Stimulated activated CD4-positive, alpha-beta T cell treated with anti-CD3 and anti-CD28 coated beads, Interleukin-12 subunit alpha, Interleukin-12 subunit beta, amount 100 ng/mL, for 4 hours (primary cell): ENCODE measurements around the gene GPR179.
A peak's percentile ranks its signal among the peaks of the same experiment; 100 is the strongest.

Experiments used
- DNase-seq: peaks from one replicate; pipeline ENCODE4 v3.0.0-alpha.2; 2020

The GPR179 gene, protein sequence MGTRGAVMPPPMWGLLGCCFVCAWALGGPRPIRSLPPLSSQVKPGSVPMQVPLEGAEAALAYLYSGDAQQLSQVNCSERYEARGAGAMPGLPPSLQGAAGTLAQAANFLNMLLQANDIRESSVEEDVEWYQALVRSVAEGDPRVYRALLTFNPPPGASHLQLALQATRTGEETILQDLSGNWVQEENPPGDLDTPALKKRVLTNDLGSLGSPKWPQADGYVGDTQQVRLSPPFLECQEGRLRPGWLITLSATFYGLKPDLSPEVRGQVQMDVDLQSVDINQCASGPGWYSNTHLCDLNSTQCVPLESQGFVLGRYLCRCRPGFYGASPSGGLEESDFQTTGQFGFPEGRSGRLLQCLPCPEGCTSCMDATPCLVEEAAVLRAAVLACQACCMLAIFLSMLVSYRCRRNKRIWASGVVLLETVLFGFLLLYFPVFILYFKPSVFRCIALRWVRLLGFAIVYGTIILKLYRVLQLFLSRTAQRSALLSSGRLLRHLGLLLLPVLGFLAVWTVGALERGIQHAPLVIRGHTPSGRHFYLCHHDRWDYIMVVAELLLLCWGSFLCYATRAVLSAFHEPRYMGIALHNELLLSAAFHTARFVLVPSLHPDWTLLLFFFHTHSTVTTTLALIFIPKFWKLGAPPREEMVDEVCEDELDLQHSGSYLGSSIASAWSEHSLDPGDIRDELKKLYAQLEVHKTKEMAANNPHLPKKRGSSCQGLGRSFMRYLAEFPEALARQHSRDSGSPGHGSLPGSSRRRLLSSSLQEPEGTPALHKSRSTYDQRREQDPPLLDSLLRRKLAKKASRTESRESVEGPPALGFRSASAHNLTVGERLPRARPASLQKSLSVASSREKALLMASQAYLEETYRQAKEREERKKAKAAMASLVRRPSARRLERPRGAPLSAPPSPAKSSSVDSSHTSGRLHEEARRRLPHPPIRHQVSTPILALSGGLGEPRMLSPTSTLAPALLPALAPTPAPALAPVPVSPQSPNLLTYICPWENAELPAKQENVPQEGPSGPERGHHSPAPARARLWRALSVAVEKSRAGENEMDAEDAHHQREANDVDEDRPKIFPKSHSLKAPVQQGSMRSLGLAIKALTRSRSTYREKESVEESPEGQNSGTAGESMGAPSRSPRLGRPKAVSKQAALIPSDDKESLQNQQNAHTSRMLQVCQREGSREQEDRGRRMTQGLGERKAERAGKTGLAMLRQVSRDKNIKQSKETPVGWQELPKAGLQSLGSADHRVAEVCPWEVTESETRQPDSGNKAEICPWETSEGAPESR (N-terminal part only)

DNA sequence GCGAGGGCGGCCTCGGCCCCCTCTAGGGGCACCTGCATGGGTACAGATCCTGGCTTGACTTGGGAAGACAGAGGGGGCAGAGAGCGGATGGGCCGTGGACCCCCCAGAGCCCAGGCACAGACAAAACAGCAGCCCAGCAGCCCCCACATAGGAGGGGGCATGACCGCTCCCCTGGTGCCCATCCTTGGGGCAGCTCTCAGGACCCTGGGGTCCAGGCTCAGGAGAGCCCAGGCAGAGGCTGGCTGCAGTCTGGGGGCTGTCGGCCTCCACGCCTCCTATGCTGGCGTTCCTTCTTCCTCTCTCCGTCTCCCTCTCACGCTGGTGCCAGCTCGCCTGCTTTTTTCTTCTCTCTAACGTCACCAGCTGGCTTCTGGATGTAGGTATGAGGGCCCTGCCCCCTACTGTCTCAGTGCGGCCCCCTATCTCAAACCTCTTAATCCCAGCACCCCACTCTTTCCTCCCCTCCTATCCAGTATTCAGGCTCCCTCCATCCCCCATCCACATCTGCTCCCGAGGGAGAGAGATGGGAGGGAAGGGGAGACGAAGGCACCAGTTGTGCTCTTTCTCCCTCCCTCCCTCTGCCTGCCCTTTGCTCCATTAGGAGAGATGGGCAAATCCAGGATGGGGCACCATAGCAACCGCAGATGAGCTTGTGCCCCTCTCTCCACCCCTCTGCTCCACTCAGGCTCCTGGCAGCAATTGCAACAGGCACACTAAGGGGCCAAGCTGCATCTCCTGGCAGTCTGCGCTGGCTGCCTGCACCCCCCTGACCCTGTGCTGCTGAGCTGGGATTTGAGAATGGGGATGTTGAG lies at the start of gene GPR179:
GPR179 (minus strand) TSS at position 349 of the 812 bp plus-strand sequence; CDS start at position 182, 167 bp downstream.
- no peak for DNase-seq

DNA sequence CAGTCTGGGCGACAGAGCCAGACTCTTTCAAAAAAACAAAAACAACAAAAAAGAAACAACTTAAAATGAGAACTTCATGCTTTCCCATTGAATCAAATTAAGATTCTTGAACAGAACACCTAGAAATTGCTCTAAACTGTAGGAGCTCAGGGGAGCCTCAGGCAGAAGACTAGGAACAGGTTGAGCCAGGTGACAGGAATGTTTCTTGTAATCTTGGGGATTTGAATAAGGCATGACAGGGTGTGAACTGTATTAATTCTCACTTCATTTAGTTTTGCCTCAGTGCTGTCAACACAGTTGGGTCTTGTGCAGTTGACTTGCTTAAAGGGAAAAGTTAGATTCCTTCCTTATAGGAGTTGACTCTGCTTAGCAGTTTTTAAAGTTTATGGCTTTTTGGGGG lies 35.7 kb upstream of the GPR179 start:
- no peak for DNase-seq

DNA sequence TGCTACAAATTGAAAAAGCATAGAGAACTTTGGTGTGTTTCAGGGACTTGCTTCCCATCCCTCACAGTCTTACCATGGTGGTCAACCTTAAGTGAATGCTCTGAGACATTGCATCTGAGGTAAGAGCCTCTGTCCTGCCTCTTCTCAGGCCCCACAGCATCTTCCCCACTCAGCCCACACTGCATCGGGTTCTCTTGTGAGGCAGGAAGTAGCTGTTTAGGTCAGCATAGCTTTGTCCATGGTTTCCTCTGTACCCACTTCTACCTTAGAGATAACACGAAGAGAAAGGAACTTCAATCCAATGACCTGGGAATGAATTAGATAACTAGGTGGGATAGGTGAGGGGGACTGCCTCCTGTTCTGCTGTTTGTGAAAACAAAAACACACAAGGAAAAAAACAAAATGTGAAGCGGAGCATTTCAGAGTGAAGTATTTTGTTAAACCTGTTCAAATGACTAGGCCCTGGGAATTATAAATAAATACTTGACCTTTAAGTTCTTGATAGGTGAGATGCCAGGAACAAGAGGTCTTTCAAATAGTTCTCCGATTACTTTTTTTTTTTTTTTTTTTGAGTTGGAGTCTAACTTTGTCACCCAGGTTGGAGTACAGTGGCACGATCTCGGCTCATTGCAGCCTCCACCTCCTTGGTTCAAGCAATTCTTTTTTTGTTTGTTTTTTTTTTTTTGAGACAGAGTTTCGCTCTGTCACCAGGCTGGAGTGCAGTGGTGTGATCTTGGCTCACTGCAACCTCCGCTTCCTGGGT lies 25.5 kb upstream of the GPR179 start:
- DNase-seq, result no peak

DNA sequence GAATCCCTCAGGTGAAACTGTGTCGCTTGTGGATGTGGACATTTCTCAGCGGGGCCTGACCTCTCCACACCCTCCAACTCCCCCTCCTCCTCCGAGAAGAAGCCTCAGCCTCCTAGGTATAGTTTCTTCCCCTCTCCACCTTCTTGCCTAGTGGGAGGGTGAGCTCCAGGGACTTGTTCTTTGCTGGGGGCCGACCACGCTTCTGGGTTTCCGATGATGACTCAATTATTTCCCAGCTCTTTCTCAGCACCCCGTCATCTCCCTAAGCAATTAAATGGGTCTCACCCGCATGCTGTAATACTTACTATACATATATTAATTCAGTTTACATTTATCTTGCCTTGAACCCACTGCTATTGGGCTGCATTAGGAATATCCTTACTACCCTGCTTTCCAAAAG lies 21.0 kb upstream of the GPR179 start:
- no peak for DNase-seq

DNA sequence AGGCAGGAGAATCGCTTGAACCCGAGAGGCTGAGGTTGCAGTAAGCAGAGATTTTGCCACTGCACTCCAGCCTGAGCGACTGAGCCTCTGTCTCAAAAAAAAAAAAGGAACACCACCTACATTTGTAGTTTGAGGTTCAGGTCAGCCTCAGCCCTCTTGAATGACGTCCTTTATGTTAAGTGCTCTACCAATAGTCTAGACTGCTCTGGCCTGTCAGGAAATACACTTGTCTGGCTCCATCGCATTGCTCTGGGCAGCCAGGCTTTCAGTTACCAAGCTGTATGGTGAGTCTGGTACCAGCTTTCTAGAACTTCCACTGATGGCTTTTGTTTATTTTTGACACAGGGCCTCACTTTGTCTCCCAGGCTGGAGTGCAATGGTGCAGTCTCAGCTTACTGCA lies 19.3 kb upstream of the GPR179 start:
- no peak for DNase-seq

DNA sequence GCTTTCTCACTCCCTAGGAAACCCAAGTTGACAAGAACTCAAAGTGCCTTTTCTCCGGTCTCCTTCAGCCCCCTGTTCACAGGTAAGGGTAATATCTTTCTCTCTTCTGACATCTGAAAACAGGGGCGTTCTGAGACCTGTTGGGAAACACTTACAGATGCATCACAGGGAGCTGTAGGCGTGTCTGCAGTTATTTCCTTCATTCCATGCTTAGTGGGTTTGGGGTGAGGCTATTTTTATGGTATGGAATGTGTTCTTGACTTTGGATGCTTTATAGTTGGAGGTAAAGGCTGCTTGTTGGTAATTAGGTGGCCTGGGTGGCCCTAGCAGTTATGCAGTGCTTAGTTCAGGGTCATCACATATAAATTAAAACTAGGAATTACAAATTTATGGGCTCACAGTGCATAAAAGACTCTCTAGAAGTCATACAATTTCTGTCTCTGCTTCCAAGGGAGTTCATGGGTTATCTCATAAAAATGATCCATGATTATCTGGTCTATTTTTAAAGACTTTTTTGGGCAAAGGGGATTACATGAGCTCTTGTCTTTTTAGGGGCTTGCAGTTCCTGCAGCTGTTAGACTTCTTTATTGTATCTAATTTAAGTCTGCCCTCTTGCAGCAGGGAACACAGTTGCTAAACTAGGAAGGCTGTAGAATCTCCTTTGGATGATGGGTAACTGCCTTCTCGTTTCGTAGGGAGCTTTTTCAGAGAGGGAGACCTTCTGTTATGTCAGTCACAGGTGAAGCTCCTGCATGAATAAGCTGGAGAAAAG lies 18.1 kb upstream of the GPR179 start:
- no peak for DNase-seq

DNA sequence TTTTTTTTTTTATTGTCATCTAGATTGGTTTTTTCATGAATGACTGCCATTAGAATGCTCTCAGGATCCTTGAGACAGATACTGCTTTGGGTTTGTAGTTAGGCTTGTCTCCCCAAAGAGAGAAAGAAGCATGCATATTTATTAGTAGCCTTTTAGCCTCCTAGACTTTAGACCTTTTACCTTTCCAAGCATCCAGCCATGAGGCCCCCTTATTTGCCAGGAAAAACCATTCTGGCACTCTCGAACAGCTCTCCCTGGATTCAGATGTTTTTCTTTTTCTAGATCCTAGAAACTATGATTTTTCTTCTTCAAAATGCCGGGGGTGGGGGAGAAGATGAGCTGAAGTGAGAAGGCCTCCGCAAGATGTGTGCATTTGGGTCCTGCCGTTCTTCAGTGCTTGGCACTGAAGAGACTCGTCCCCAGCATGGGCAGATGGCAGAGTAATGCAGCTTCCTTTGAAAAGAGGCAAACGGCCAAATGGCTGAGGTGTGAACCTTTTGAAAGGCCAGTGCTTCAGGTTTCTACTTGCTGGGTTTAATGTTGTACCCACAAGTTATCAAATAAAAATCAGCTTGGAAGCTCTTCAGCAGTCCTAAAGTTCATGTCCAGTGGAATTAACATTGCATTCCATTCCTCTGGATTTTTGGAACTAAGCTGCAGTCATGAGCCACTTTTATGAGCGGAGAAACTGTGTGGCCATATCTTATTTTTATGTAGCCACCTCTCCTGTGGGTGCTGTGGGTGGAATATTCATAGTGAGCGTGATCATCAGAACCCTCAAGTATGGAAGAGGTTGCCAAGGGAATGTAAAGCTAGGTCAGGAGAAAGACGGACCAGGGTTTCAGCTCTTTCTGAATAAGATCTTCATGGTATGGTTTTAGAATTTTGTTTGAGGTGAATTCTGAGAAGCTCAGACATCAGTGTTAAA lies 15.1 kb upstream of the GPR179 start:
- no peak for DNase-seq

DNA sequence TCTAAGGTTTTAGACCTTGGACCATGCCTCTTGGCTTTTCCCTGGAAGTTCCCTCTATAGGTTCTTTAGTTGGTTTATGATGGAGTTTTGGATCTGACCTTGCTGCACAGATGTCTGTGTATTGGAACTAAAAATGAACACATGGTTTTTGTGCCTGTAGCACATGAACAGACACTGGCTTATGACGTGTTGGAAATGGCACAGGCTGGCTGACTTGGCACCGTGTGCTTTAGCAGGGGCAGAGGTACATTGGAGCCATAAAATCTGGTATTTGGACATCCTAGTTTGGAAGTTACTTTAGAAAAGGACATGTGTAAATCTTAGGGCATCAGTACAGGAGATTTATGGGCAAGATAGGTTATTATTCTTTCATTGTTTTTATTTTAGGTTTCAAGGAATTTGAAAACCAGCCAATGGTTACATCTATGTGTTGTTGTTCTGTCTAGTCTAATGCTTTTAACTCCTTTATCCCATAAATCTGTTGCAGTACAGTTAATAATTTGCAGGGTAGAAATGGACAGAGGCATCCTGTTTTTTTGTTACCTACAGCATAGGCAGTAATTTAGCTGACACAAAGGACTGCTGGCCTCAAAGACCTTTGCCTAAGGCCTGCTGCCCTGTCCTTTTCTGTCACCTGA lies 13.8 kb upstream of the GPR179 start:
- DNase-seq, result no peak

DNA sequence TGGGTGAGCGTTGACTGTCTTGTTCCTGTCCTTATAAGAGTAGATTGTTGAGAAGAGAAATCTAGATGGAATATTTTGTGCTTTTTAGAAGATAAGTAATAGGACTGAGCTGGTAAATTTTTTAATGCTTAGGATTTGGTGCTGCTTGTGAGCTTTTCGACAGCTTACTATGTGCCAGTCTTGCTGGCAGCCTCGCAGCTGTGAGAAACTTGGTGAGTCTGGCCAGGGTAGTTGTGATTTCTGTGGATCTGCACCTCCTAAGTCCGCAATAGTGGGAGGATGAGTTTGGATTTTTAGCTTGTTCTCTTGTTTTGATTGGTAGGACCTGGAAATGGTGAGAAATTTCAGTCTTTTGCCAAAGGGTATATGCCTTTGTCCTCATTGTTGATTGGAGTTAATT lies 11.5 kb upstream of the GPR179 start:
- no peak for DNase-seq

DNA sequence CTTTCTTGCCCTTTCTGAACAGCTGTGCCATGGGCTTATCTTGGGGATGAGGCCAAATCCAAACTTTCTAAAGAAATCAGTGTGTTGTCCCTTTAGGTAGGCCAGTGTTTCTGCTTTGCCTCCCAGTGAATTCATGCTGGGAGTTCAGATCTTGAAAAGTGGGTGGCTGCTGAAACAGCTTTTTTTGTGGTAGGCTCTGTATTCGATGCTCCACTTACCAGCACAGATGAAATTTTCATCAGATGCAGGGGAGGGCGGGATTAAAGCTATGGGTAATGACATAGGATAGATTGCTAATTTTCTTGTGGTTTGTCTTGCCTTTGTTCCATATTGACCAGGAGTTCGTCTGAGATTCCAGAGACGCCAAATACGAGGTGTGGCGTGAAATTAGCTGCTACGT lies 10.7 kb upstream of the GPR179 start:
- no peak for DNase-seq

DNA sequence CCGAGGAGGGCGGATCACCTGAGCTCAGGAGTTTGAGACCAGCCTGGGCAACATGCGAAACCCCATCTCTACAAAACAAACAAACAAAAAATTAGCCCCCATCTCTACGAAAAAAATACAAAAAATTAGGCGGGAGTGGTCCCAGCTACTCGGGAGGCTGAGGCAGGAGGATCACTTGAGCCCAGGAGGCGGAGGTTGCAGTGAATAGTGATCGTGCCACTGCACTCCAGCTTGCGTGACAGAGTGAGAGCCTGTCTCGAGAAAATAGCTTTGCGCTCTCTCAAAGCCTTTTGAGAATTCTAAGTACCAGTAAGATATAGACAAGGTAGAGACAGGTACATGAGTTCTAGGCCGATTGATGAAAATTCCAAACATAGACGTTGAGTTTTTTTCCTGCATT lies 9.9 kb upstream of the GPR179 start:
- no peak for DNase-seq

DNA sequence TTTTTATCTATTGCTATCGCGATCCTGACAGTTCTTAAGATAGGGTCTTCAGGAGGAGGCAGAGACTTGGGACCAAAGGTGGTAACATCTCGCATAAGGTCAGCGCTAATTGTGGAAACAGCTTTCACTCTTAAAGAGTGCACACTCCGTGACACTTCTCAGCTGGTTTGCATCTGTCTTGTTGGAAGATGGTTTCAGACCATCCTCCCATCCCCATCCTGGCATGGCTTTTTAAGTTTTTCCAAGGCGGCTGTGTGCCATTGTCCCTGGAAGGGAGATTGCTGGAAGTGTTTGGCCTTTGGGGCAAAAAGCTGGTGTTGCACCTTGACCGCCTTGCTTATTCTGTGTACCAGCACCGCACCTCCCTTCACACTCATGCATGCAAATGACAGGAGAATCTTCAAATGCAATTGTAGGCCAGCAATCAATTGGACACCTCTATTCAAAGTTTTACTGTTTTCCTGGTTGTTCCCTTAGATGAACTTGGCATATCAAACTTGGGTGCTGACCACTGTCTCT lies 9.4 kb upstream of the GPR179 start:
- DNase-seq, result no peak

DNA sequence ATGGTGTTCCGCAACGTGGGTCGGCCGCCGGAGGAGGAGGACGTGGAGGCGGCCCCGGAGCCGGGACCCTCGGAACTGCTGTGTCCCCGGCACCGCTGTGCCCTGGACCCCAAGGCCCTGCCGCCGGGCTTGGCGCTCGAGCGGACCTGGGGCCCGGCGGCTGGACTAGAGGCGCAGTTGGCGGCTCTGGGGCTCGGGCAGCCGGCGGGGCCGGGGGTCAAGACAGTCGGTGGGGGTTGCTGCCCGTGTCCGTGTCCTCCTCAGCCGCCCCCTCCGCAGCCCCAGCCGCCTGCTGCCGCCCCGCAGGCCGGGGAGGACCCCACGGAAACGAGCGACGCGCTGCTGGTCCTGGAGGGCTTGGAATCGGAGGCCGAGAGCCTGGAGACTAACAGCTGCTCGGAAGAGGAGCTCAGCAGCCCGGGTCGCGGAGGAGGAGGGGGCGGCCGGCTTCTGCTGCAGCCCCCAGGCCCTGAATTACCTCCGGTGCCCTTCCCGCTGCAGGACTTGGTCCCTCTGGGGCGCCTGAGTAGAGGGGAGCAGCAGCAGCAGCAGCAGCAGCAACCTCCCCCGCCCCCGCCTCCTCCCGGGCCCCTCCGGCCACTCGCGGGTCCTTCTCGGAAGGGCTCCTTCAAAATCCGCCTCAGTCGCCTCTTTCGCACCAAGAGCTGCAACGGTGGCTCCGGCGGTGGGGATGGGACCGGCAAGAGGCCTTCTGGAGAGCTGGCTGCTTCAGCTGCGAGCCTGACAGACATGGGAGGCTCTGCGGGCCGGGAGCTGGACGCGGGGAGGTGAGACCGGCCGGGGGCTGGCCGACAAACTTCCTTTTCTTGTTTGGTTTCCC lies 8.7 kb upstream of the GPR179 start:
- DNase-seq, result peak; percentile 8

DNA sequence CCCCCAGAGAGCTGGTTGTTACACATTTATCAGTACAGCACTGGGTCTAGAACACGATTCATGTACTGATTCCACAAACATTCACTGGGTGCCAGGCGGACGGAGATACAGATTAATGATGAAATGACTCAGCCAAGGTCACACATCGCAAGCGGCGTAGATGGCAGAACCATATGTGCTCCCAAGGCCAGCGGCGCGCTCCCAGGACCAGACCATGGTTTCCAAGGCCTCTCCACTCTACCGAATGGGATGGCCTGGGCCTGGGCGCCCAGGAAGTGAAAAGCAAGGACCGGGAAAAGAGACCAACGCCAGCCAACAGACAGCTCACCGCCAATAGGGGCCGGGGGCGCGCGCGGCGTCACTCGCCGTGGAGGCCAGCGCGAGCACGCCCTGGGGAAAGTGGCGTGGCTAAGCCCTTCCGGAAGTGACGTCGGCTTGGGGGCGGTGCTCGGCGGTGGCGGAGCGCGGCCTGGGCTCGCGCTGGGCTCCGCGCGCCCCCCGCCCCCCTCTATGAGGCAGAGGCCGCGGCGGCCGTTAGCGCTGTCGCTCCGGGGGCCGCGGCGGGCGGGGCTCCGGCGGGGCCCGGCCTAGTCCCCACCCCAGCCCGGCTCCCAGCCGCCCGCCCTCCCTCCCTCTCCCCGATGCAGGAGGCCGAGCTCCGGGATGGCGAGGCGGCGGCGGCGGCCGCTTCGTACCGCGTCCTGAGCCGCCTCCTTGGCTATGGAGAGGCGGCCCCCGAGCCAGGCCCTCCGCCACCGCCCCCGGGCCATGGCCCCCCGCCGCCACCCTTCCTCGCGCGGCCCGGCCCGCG lies 7.9 kb upstream of the GPR179 start, which contains the start of gene SOCS7:
SOCS7 (plus strand) TSS at position 433 of the 811 bp plus-strand sequence; CDS start at position 642, 209 bp downstream.
- peak; percentile 96 for DNase-seq

DNA sequence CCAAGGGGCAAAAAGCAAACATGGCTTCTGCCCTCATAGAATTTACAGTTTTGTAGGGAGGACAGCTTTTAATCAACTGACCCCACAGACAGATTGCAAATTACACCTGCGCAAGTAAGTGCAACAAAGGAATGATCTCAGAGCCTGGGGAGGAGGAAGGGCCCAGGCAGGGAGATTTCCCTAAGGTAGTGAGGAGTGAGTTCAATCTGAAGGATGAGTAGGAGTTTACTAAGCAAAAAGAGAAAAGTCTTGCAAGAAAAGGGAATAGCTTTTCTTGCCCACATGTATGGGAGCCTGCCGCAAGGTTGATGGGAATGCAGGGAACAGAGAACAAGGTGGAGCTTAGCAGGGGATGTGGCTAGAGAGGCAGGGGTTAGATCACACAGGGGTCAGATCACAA lies 6.3 kb upstream of the GPR179 start:
- no peak for DNase-seq

DNA sequence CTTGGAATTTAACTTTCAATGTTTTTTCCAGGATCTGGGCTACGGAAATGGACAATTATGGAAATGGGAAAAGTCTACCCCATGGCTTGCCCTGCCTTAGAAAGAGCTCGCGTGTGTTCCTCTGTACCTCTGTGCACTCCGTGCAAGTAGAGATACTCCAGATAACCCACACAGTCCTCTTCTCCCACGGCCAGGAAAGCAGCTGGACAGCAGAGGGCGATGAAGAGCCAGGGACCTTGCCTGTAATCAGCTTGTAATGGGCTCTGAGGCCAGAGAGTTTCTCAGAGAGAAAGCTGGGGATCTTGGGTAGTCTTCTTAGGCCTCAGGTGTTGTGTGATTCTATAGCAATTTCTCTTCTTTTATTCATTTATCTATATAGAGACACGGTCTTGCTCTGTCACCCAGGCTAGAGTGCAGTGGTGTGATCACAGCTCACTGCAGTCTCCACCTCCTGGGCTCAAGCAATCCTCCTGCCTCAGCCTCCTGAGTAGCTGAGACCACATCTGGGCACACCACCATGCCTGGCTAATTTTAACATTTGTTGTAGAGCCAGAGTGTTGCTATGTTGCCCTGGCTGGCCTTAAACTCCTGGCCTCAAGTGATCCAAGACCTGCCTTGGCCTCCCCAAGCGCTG lies 5.5 kb upstream of the GPR179 start:
- peak; percentile 84 for DNase-seq
